DOHH2 (cell line): Measurements from ENCODE around the gene CENPVL2.
"Not testable (repeated sequence)": the region's sequence is repeated elsewhere in the genome, so short reads cannot be mapped to it uniquely, and the experiment has no call there.

Experiments
- H3F3A ChIP-seq: fragments of 200-600 bp; sonication (generic), shearing (Covaris generic); 2 replicates; pipeline ENCODE4 v1.6.0; 2016; ENCODE audit warnings: antibody characterized with exemption, mild to moderate bottlenecking; ENCODE audit not compliant: control insufficient read depth, insufficient read depth
- H3K27ac ChIP-seq: fragments of 200-600 bp; sonication (generic); 2 replicates; pipeline ENCODE4 v1.5.1; 2014; ENCODE audit warnings: low read depth, mild to moderate bottlenecking, low read length, moderate library complexity
- H3K27me3 ChIP-seq: fragments of 200-600 bp; sonication (generic); 2 replicates; pipeline ENCODE4 v1.6.1; 2014; ENCODE audit warnings: mild to moderate bottlenecking, low read length, mixed read lengths; ENCODE audit not compliant: control insufficient read depth
- H3K36me3 ChIP-seq: fragments of 200-600 bp; sonication (generic); 2 replicates; pipeline ENCODE4 v1.6.1; 2014; ENCODE audit warnings: mild to moderate bottlenecking, low read length, moderate library complexity, mixed read lengths; ENCODE audit not compliant: control insufficient read depth
- H3K4me1 ChIP-seq: fragments of 200-600 bp; sonication (generic); 2 replicates; pipeline ENCODE4 v1.6.1; 2014; ENCODE audit warnings: mild to moderate bottlenecking, low read length, mixed read lengths; ENCODE audit not compliant: control insufficient read depth
- H3K4me2 ChIP-seq: fragments of 200-600 bp; sonication (generic); 2 replicates; pipeline ENCODE4 v1.6.0; 2014; ENCODE audit warnings: mild to moderate bottlenecking, low read length, moderate library complexity
- H3K4me3 ChIP-seq: fragments of 200-600 bp; sonication (generic); 2 replicates; pipeline ENCODE4 v1.5.1; 2014; ENCODE audit warnings: mild to moderate bottlenecking, low read length, mixed read lengths
- H3K79me2 ChIP-seq: fragments of 200-600 bp; sonication (generic); 2 replicates; pipeline ENCODE4 v1.6.1; 2014; ENCODE audit warnings: mild to moderate bottlenecking, low read length, mixed read lengths; ENCODE audit not compliant: control insufficient read depth
- H3K9me2 ChIP-seq: fragments of 200-600 bp; sonication (generic); replicated peaks from 2 replicates; pipeline ENCODE4 v1.6.1; 2014; ENCODE audit warnings: mild to moderate bottlenecking, low read length, mixed read lengths; ENCODE audit not compliant: control insufficient read depth
- H3K9me3 ChIP-seq: fragments of 200-600 bp; sonication (generic); 2 replicates; pipeline ENCODE4 v1.6.1; 2014; ENCODE audit warnings: antibody characterized with exemption, low read length, mixed read lengths; ENCODE audit not compliant: control insufficient read depth, insufficient read depth
- H4K20me1 ChIP-seq: fragments of 200-600 bp; sonication (generic); 2 replicates; pipeline ENCODE4 v1.6.0; 2014; ENCODE audit warnings: low read depth, mild to moderate bottlenecking, antibody characterized with exemption, low read length, moderate library complexity; ENCODE audit not compliant: control insufficient read depth, insufficient read depth
- EZH2phosphoT487 ChIP-seq: fragments of 200-600 bp; sonication (generic); IDR thresholded peaks from 2 replicates; pipeline ENCODE4 v1.6.1; 2017; ENCODE audit warnings: borderline replicate concordance, mild to moderate bottlenecking, antibody characterized with exemption, low read length, moderate library complexity, mixed read lengths
- TF ChIP-seq, protein P1 (sequence below): fragments of 200-600 bp; sonication (generic); IDR thresholded peaks from one replicate; pipeline ENCODE4 v1.5.1; 2014; ENCODE audit warnings: antibody characterized with exemption, mild to moderate bottlenecking, low read depth, low read length; ENCODE audit not compliant: poor library complexity, severe bottlenecking

Gene CENPVL2

GRCh38 chrX:51682720-51683062, at the start of gene CENPVL2:
Gene CENPVL2 (minus strand): TSS chrX:51682831. CDS start chrX:51682831, 0 bp downstream.
- not testable (repeated sequence) for H3K36me3 ChIP-seq, H3K4me3 ChIP-seq, H3K27me3 ChIP-seq, H3K4me1 ChIP-seq, H3F3A ChIP-seq, H4K20me1 ChIP-seq, H3K27ac ChIP-seq, H3K79me2 ChIP-seq, H3K4me2 ChIP-seq, H3K9me2 ChIP-seq, H3K9me3 ChIP-seq

- no peaks in the 10 kb centered on the region for H3K36me3 ChIP-seq
- H3K9me2 ChIP-seq: no peaks in the 10 kb centered on the region
- H3K4me3 ChIP-seq: no peak overlapping the region
- H3K9me3 ChIP-seq: no peaks in the 10 kb centered on the region
- no peak for TF ChIP-seq EZH2phosphoT487
- TF ChIP-seq, protein P1, sequence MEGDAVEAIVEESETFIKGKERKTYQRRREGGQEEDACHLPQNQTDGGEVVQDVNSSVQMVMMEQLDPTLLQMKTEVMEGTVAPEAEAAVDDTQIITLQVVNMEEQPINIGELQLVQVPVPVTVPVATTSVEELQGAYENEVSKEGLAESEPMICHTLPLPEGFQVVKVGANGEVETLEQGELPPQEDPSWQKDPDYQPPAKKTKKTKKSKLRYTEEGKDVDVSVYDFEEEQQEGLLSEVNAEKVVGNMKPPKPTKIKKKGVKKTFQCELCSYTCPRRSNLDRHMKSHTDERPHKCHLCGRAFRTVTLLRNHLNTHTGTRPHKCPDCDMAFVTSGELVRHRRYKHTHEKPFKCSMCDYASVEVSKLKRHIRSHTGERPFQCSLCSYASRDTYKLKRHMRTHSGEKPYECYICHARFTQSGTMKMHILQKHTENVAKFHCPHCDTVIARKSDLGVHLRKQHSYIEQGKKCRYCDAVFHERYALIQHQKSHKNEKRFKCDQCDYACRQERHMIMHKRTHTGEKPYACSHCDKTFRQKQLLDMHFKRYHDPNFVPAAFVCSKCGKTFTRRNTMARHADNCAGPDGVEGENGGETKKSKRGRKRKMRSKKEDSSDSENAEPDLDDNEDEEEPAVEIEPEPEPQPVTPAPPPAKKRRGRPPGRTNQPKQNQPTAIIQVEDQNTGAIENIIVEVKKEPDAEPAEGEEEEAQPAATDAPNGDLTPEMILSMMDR: no peak
- H3K79me2 ChIP-seq: no peaks in the 10 kb centered on the region
- H4K20me1 ChIP-seq: no peaks in the 10 kb centered on the region
- H3K27ac ChIP-seq: no peak overlapping the region
- no peaks in the 10 kb centered on the region for H3F3A ChIP-seq
- no peaks in the 10 kb centered on the region for H3K4me1 ChIP-seq
- no peaks in the 10 kb centered on the region for H3K27me3 ChIP-seq
- no peak overlapping the region for H3K4me2 ChIP-seq
These were observed 45.6 kb upstream of the CENPVL2 start for GRCh38 chrX:51728202-51728601.

GRCh38 chrX:51712943-51713647, 30.5 kb upstream of the CENPVL2 start:
- not testable (repeated sequence) for H3K27me3 ChIP-seq, H3K4me2 ChIP-seq, H3F3A ChIP-seq, H3K4me3 ChIP-seq, H3K36me3 ChIP-seq, H4K20me1 ChIP-seq, H3K4me1 ChIP-seq, H3K27ac ChIP-seq, H3K9me3 ChIP-seq, H3K79me2 ChIP-seq, H3K9me2 ChIP-seq

GRCh38 chrX:51710277-51711164, 27.9 kb upstream of the CENPVL2 start, which contains the start of gene CENPVL1:
Gene CENPVL1 (plus strand): TSS chrX:51710512. CDS start chrX:51710512, 0 bp downstream.
- H3F3A ChIP-seq, H3K27ac ChIP-seq, H3K4me2 ChIP-seq, H3K9me3 ChIP-seq, H3K27me3 ChIP-seq, H3K4me3 ChIP-seq, H3K4me1 ChIP-seq, H3K36me3 ChIP-seq, H3K79me2 ChIP-seq, H4K20me1 ChIP-seq, H3K9me2 ChIP-seq: not testable (repeated sequence)
